GM06990 (cell line): Measurements from ENCODE around the gene CTRB1.
"Not testable (repeated sequence)": the region's sequence is repeated elsewhere in the genome, so short reads cannot be mapped to it uniquely, and the experiment has no call there.

ENCODE experiments used
- DNase-seq: peaks from one replicate; pipeline ENCODE4 v3.0.0-alpha.2; 2011; ENCODE audit not compliant: insufficient read length; ENCODE audit errors: extremely low read depth
- H3K27me3 ChIP-seq: replicated peaks from 2 replicates; pipeline ENCODE4 v1.6.0; 2011; ENCODE audit warnings: low read length; ENCODE audit not compliant: control insufficient read depth, insufficient read depth
- H3K36me3 ChIP-seq: 2 replicates; pipeline ENCODE4 v1.5.1; 2011; ENCODE audit warnings: low read length; ENCODE audit not compliant: control insufficient read depth, insufficient read depth
- H3K4me3 ChIP-seq: replicated peaks from 2 replicates; pipeline ENCODE4 v1.5.1; 2011; ENCODE audit warnings: low read depth, mild to moderate bottlenecking, control low read depth, low read length
- CTCF ChIP-seq: IDR thresholded peaks from 2 replicates; pipeline ENCODE4 v1.5.1; 2011; ENCODE audit warnings: low read length, control low read depth, mild to moderate bottlenecking, inconsistent platforms; ENCODE audit not compliant: insufficient read depth, poor library complexity, severe bottlenecking

Gene CTRB1

DNA sequence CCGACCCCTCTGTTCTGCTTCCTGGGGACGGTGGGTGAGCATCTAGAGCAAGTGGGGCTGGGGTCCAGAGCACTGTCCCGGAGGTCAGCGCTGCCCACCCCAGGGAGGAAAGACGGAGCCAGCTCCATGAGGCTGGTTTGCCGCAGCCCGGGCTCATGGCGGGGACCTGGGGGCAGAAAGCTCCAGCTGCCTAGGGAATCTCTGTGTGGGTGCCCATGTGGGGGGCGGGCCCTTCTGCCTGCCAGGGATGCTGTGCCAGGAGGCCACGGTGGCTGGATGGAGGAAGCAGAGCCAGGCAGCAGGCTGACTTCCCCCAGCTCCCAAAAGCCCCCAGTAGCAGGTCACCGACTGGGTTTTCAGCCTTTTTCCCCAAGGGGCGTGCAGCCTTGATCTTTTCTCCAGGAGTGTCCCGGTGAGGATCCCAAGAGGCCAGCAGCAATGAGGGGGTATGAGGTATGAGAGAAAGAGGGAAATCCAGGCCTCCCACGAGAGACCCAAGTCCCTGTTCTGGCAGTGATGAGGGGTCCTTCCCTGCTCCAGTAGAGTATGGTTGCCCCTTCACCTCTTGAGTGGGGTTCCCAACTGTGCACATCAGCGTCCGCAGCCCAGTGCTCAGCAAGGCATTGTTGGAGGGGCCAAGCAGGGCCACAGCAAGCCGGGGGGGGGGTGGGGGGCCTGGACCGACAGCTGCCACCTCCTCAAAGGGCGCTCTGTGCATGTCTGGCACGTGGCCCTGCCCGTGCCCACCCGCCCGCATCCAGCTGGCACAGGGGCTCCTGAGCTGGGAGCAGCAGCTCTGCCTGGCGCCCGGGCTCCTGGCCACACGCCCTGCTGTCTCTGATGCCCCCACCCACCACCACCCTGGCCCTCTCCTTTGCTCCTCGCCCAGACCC lies 48.2 kb downstream of the CTRB1 start:
- H3K4me3 ChIP-seq, result no peak overlapping the region
- TF ChIP-seq CTCF, result no peak
- DNase-seq, result no peak
- H3K27me3 ChIP-seq, result no peaks in the 10 kb centered on the region
- H3K36me3 ChIP-seq, result no peaks in the 10 kb centered on the region

GRCh38 chr16:75267631-75268264 lies 49.0 kb downstream of the CTRB1 start:
- H3K4me3 ChIP-seq, result no peak overlapping the region
- H3K27me3 ChIP-seq, result no peaks in the 10 kb centered on the region
- TF ChIP-seq CTCF, result no peak
- H3K36me3 ChIP-seq, result no peaks in the 10 kb centered on the region
- DNase-seq, result no peak

DNA sequence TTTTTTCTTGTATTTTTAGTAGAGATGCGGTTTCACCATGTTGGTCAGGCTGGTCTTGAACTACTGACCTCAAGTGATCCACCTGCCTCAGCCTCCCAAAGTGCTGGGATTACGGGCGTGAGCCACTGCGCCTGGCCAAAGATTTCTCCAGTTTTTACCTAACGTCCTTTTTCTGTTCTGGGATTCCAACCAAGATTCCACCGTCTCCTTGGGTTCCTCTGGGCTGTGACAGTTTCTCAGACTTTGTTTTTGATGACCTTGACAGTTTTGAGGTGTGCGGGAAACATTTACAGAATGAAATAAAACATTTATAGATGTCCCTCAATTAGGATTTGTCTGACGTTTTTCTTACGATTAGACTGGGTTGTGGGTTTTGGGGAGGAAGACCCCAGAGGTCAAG lies 50.6 kb downstream of the CTRB1 start:
- H3K36me3 ChIP-seq, DNase-seq, H3K4me3 ChIP-seq, H3K27me3 ChIP-seq: not testable (repeated sequence)

DNA sequence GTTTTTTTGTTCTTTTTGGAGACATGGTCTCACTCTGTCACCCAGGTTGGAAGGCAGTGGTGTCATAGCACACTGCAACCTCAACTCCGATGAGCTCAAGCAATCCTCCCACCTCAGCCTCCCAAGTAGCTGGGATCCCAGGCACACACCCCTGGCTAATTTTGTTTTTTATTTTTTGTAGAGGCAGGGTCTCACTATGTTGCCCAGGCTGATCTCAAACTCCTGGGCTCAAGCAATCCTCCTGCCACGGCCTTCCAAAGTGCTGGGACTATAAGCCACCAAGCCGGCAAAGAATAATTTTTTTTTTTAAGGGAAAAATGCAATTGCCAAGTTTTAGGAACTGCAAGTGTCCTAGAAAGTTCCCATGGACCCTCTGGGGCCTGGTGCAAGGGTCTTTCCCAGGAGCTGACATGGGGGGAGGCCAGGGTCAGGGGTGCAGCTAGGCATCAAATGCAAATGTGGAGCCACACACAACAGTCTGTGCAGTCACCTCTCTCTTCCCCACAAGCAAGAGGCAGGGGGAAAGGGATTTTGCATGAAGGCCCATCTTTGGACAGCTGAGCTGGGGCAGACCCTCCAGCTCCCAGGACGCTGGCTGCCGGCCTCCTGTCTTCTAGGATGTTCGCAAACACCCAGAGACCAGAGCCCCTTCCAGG lies 52.8 kb downstream of the CTRB1 start:
- no peak for TF ChIP-seq CTCF
- Histone ChIP-seq H3K36me3 (no peaks in the 10 kb centered on the region), H3K4me3 (no peak overlapping the region), H3K27me3 (no peaks in the 10 kb centered on the region)
- DNase-seq, result no peak

GRCh38 chr16:75272097-75272551 lies 53.3 kb downstream of the CTRB1 start:
- TF ChIP-seq CTCF, result no peak
- Histone ChIP-seq H3K36me3 (no peaks in the 10 kb centered on the region), H3K4me3 (no peak overlapping the region; the same call in 1 of the 2 replicates), H3K27me3 (no peaks in the 10 kb centered on the region)
- DNase-seq, result no peak

GRCh38 chr16:75272629-75273028 lies 53.8 kb downstream of the CTRB1 start:
- not testable (repeated sequence) for H3K36me3 ChIP-seq, DNase-seq, H3K27me3 ChIP-seq, H3K4me3 ChIP-seq
- peak; percentile 6 for TF ChIP-seq CTCF
